H9 (cell line): ENCODE results near the gene LRIG1. TPM values are rescaled to one million over a fixed set of nuclear protein-coding genes. Genes with fewer than 3 reads are reported as not detected.

ENCODE experiments used
- DNase-seq: peaks from one replicate; pipeline ENCODE4 v3.0.0-alpha.2; 2017
- H2AFZ ChIP-seq: one replicate; pipeline ENCODE4 v1.6.1; 2013; ENCODE audit warnings: mild to moderate bottlenecking, low read length, control low read depth, moderate library complexity
- H2AK5ac ChIP-seq: 2 replicates; pipeline ENCODE4 v1.6.1; 2013; ENCODE audit warnings: low read length, control low read depth, mixed read lengths; ENCODE audit not compliant: insufficient read length
- H2BK120ac ChIP-seq: one replicate; pipeline ENCODE4 v1.6.1; 2013; ENCODE audit warnings: low read depth, mild to moderate bottlenecking, low read length, control low read depth, inconsistent platforms; ENCODE audit not compliant: poor library complexity, severe bottlenecking
- H2BK12ac ChIP-seq: 2 replicates; pipeline ENCODE4 v1.6.1; 2013; ENCODE audit warnings: low read length, control low read depth, mixed read lengths, low read depth; ENCODE audit not compliant: insufficient read length
- H2BK15ac ChIP-seq: 2 replicates; pipeline ENCODE4 v1.6.1; 2013; ENCODE audit warnings: low read depth, low read length, control low read depth
- H2BK20ac ChIP-seq: one replicate; pipeline ENCODE4 v1.6.1; 2013; ENCODE audit warnings: low read depth, mild to moderate bottlenecking, low read length, control low read depth, inconsistent platforms; ENCODE audit not compliant: poor library complexity, severe bottlenecking
- H2BK5ac ChIP-seq: 2 replicates; pipeline ENCODE4 v1.6.1; 2013; ENCODE audit warnings: low read length, control low read depth, mixed read lengths; ENCODE audit not compliant: insufficient read length
- H3K14ac ChIP-seq: 2 replicates; pipeline ENCODE4 v1.6.1; 2013; ENCODE audit warnings: low read length, control low read depth; ENCODE audit not compliant: insufficient read depth
- H3K18ac ChIP-seq: 2 replicates; pipeline ENCODE4 v1.6.1; 2013; ENCODE audit warnings: low read depth, mild to moderate bottlenecking, mixed read lengths, low read length, control low read depth; ENCODE audit not compliant: insufficient read length
- H3K23ac ChIP-seq: 2 replicates; pipeline ENCODE4 v1.6.1; 2013; ENCODE audit warnings: low read length, control low read depth, mixed read lengths, low read depth; ENCODE audit not compliant: insufficient read length
- H3K23me2 ChIP-seq: 2 replicates; pipeline ENCODE4 v1.6.1; 2013; ENCODE audit warnings: low read depth, mild to moderate bottlenecking, mixed read lengths, low read length, control low read depth; ENCODE audit not compliant: insufficient read length, poor library complexity, severe bottlenecking
- H3K27ac ChIP-seq: 2 replicates; pipeline ENCODE4 v1.5.1; 2013; ENCODE audit warnings: low read length, control low read depth, mixed read lengths, low read depth; ENCODE audit not compliant: insufficient read length
- H3K27me3 ChIP-seq: 2 replicates; pipeline ENCODE4 v1.6.1; 2013; ENCODE audit warnings: low read length, control low read depth, inconsistent platforms; ENCODE audit not compliant: insufficient read depth
- H3K4ac ChIP-seq: 2 replicates; pipeline ENCODE4 v1.6.1; 2013; ENCODE audit warnings: low read depth, mild to moderate bottlenecking, control low read depth, inconsistent platforms, low read length, moderate library complexity
- H3K4me1 ChIP-seq: 2 replicates; pipeline ENCODE4 v1.6.1; 2013; ENCODE audit warnings: low read length, control low read depth, inconsistent platforms; ENCODE audit not compliant: insufficient read depth
- H3K4me2 ChIP-seq: 2 replicates; pipeline ENCODE4 v1.6.1; 2013; ENCODE audit warnings: low read length, control low read depth, mixed read lengths; ENCODE audit not compliant: insufficient read length, insufficient read depth
- H3K56ac ChIP-seq: 2 replicates; pipeline ENCODE4 v1.6.1; 2013; ENCODE audit warnings: low read depth, mild to moderate bottlenecking, mixed read lengths, low read length, control low read depth; ENCODE audit not compliant: insufficient read length
- H3K79me1 ChIP-seq: 2 replicates; pipeline ENCODE4 v1.6.1; 2013; ENCODE audit warnings: low read depth, mild to moderate bottlenecking, moderate library complexity, low read length, control low read depth, inconsistent platforms; ENCODE audit not compliant: insufficient read depth, poor library complexity, severe bottlenecking
- H3K79me2 ChIP-seq: 2 replicates; pipeline ENCODE4 v1.6.1; 2013; ENCODE audit warnings: low read length, control low read depth, inconsistent platforms; ENCODE audit not compliant: insufficient read depth
- H3K9ac ChIP-seq: 2 replicates; pipeline ENCODE4 v1.6.1; 2013; ENCODE audit warnings: low read length, control low read depth, mixed read lengths; ENCODE audit not compliant: insufficient read length; ENCODE audit errors: extremely low read depth
- H3K9me3 ChIP-seq: one replicate; pipeline ENCODE4 v1.6.1; 2013; ENCODE audit warnings: low read depth, low read length, inconsistent platforms; ENCODE audit not compliant: control insufficient read depth
- H3T11ph ChIP-seq: one replicate; pipeline ENCODE4 v1.6.1; 2013; ENCODE audit warnings: mild to moderate bottlenecking, low read length, control low read depth, inconsistent platforms
- H4K20me1 ChIP-seq: one replicate; pipeline ENCODE4 v1.6.1; 2013; ENCODE audit not compliant: control insufficient read depth, insufficient read length, insufficient read depth
- H4K5ac ChIP-seq: 2 replicates; pipeline ENCODE4 v1.6.1; 2013; ENCODE audit warnings: low read depth, mild to moderate bottlenecking, mixed read lengths, low read length, control low read depth; ENCODE audit not compliant: insufficient read length
- H4K8ac ChIP-seq: replicated peaks from 2 replicates; pipeline ENCODE4 v1.6.1; 2013; ENCODE audit warnings: low read length, control low read depth, mixed read lengths, low read depth; ENCODE audit not compliant: insufficient read length
- H4K91ac ChIP-seq: 2 replicates; pipeline ENCODE4 v1.6.1; 2013; ENCODE audit warnings: low read depth, mild to moderate bottlenecking, moderate library complexity, mixed read lengths, low read length, control low read depth; ENCODE audit not compliant: insufficient read length
- H3K27ac Mint-ChIP-seq, 3 experiments: 2 replicates in 2 of 3; 3 replicates in 1 of 3; pipeline ENCODE4 v1.8.0; 2020 to 2021; ENCODE audit warnings: mixed read lengths in 3 of 3, mild to moderate bottlenecking in 1 of 3, moderate library complexity in 1 of 3
- H3K27me3 Mint-ChIP-seq: 2 replicates; pipeline ENCODE4 v1.8.0; 2021; ENCODE audit warnings: low read depth, mild to moderate bottlenecking, moderate library complexity, mixed read lengths
- H3K36me3 Mint-ChIP-seq, 3 experiments: 2 replicates in 2 of 3; 3 replicates in 1 of 3; pipeline ENCODE4 v1.8.0; 2020 to 2021; ENCODE audit warnings: low read depth in 3 of 3, mixed read lengths in 3 of 3; ENCODE audit not compliant: insufficient read depth in 1 of 3
- H3K4me1 Mint-ChIP-seq, 2 experiments: 2 replicates each; pipeline ENCODE4 v1.8.0; 2020; ENCODE audit warnings: mixed read lengths in 2 of 2
- H3K4me3 Mint-ChIP-seq, 2 experiments: 2 replicates in 1 of 2; 3 replicates in 1 of 2; pipeline ENCODE4 v1.8.0; 2020 to 2021; ENCODE audit warnings: mild to moderate bottlenecking in 2 of 2, mixed read lengths in 2 of 2, moderate library complexity in 1 of 2
- H3K9me3 Mint-ChIP-seq, 2 experiments: 2 replicates in 1 of 2; 3 replicates in 1 of 2; pipeline ENCODE4 v1.8.0; 2020; ENCODE audit warnings: mild to moderate bottlenecking in 2 of 2, mixed read lengths in 2 of 2, moderate library complexity in 1 of 2
- WGBS: extraction: QIAGEN DNeasy Blood & Tissue Kit; methylation state at CpG from one replicate; pipeline ENCODE4 v1.1.7; 2013; ENCODE audit warnings: missing lambda C conversion rate, low lambda C conversion rate, mixed read lengths; ENCODE audit not compliant: insufficient read length; ENCODE audit errors: extremely low coverage; 5-methylcytosine and 5-hydroxymethylcytosine counted together
- total RNA-seq: library from RNA; stranded (reverse); gene quantifications from 2 replicates; pipeline ENCODE4 v1.2.1, GENCODE V29; 2021
- TF ChIP-seq, protein P1 (sequence below): fragments of 200-600 bp; sonication (generic); conservative IDR thresholded peaks from 3 replicates; pipeline ENCODE4 v1.8.0; 2021; ENCODE audit warnings: antibody characterized with exemption, mild to moderate bottlenecking

The LRIG1 gene
- total RNA-seq, 1 experiment from 2014 or later, result 70.3 TPM

- Mint-ChIP-seq H3K4me1 (peaks cover 90 to 94% of the 10 kb centered on the region in 2 experiments), H3K9me3 (no peaks in the 10 kb centered on the region; a peak in 1 of 5 replicates), H3K4me3 (peak overlapping the region in 1 of 2 experiments; percentile 66; a peak in 2 of 5 replicates), H3K27ac (peak overlapping the region; percentile 72 to 99 (median 86); a peak in 5 of 7 replicates), H3K27me3 (no peaks in the 10 kb centered on the region), H3K36me3 (peaks cover 2 to 9% (median 7%) of the 10 kb centered on the region in 3 experiments; a peak in 3 of 7 replicates)
- H4K91ac ChIP-seq, result no peak overlapping the region
- H3K14ac ChIP-seq, result no peak overlapping the region
- no peak overlapping the region for H2AK5ac ChIP-seq
- no peak overlapping the region for H2BK5ac ChIP-seq
- H3K27me3 ChIP-seq, result no peaks in the 10 kb centered on the region
- no peaks in the 10 kb centered on the region for H3K23me2 ChIP-seq
- H2BK20ac ChIP-seq, result no peak overlapping the region
- H2BK120ac ChIP-seq, result no peak overlapping the region
- DNase-seq, result no peak
- H3K4ac ChIP-seq, result no peak overlapping the region
- no peak overlapping the region for H2BK15ac ChIP-seq
- no peak overlapping the region for H3K18ac ChIP-seq
- no peak overlapping the region for H3T11ph ChIP-seq
- peaks cover 32% of the 10 kb centered on the region for H3K4me1 ChIP-seq
- no peak overlapping the region for H3K23ac ChIP-seq
- no peak overlapping the region for H2BK12ac ChIP-seq
- WGBS, result no CpG with 5 or more reads among the region's 7 CpGs
- no peak overlapping the region for H4K5ac ChIP-seq
- H3K9ac ChIP-seq, result no peak overlapping the region
- peak overlapping the region; percentile 34 for H3K27ac ChIP-seq
- peaks cover 5% of the 10 kb centered on the region for H3K79me1 ChIP-seq
- no peak overlapping the region for H3K56ac ChIP-seq
- H4K8ac ChIP-seq, result no peak overlapping the region
- no peaks in the 10 kb centered on the region for H3K9me3 ChIP-seq
- H2AFZ ChIP-seq, result no peak overlapping the region
- H3K79me2 ChIP-seq, result peaks cover 53% of the 10 kb centered on the region
- H4K20me1 ChIP-seq, result no peaks in the 10 kb centered on the region
- TF ChIP-seq, protein P1, sequence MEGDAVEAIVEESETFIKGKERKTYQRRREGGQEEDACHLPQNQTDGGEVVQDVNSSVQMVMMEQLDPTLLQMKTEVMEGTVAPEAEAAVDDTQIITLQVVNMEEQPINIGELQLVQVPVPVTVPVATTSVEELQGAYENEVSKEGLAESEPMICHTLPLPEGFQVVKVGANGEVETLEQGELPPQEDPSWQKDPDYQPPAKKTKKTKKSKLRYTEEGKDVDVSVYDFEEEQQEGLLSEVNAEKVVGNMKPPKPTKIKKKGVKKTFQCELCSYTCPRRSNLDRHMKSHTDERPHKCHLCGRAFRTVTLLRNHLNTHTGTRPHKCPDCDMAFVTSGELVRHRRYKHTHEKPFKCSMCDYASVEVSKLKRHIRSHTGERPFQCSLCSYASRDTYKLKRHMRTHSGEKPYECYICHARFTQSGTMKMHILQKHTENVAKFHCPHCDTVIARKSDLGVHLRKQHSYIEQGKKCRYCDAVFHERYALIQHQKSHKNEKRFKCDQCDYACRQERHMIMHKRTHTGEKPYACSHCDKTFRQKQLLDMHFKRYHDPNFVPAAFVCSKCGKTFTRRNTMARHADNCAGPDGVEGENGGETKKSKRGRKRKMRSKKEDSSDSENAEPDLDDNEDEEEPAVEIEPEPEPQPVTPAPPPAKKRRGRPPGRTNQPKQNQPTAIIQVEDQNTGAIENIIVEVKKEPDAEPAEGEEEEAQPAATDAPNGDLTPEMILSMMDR, result no peak
- H3K4me2 ChIP-seq, result peak overlapping the region; percentile 9
Observed at GRCh38 chr3:66492672-66493071, 8.2 kb downstream of the LRIG1 start.
